HG03159 (cell line): ENCODE results near the gene CENPH.
"Not testable (repeated sequence)": the region's sequence is repeated elsewhere in the genome, so short reads cannot be mapped to it uniquely, and the experiment has no call there.

ENCODE experiments used
- ATAC-seq: cut with Tn5 transposase; IDR thresholded peaks from one replicate; pipeline ENCODE4 v1.9.1; 2021; ENCODE audit warnings: mild to moderate bottlenecking, moderate library complexity; ENCODE audit not compliant: unreplicated experiment

CENPH gene

GRCh38 chr5:69245031-69245430 is 55.6 kb downstream of the CENPH start:
- no peak for ATAC-seq

DNA sequence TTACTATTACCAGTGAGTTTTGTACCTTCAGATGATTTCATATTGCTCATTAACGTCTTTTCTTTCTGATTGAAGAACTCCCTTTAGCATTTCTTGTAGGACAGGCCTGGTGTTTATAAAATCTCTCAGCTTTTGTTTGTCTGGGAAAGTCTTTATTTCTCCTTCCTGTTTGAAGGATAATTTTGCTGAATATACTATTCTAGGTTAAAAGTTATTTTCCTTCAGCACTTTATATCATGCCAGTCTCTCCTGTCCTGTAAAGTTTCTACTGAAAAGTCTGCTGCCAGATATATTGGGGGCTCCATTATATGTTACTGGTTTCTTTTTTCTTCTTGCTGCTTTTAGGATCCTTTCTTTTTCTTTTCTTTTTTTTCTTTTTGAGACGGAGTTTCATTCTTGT is 58.6 kb downstream of the CENPH start:
- no peak for ATAC-seq

GRCh38 chr5:69250593-69250992 is 61.2 kb downstream of the CENPH start:
- no peak for ATAC-seq

- ATAC-seq: no peak
These were observed 63.1 kb downstream of the CENPH start for GRCh38 chr5:69252437-69252836.

- ATAC-seq: not testable (repeated sequence)
These were observed 66.6 kb downstream of the CENPH start for GRCh38 chr5:69255940-69256339.

DNA sequence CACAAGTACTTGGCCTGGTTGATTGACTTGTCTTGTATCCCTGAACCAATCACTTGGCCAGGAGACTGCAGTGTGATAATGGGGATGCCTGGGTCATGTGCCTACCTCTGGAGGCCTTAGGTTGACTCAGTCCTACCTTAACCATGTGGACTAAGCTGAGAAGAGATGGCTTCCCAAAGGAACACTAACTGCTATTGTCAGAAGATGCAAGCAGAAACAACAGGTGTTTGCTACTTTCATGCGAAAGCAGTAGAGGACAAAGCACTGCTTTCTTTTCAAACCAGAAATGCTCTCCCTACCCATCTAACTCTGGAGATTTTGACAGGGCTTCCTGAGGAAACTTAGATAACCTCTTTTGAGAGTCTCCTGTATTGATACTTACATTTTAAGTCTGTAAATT is 68.2 kb downstream of the CENPH start:
- ATAC-seq: no peak
